PC-9 (cell line): ENCODE measurements around the gene RPTOR. TPM values are rescaled to one million over a fixed set of nuclear protein-coding genes. Genes with fewer than 3 reads are reported as not detected.
A peak's percentile ranks its signal among the peaks of the same experiment; 100 is the strongest.

Experiments used
- BruUV-seq: library from RNA; stranded (reverse); fragments of 400-500 nt; replicated peaks from 2 replicates; lab custom pipeline; 2021; lab: Mats Ljungman, UMichigan
- CTCF ChIA-PET: fragments of 300-600 bp; sonication (Branson Sonifier 250); formaldehyde crosslinking; loops from one replicate; lab custom pipeline; 2022; ENCODE audit warnings: antibody characterized with exemption; lab: Charles Lee
- POLR2A ChIA-PET: fragments of 300-600 bp; sonication (Branson Sonifier 250); formaldehyde crosslinking; loops from one replicate; lab custom pipeline; 2022; ENCODE audit warnings: antibody characterized with exemption; ENCODE audit not compliant: unreplicated experiment; lab: Charles Lee
- DNase-seq, 2 experiments: peaks; one replicate each; pipeline versions ENCODE4 v3.0.0 to v3.0.0-alpha.2; 2015 to 2022; ENCODE audit warnings: mixed read lengths in 1 of 2
- H2AFZ ChIP-seq: fragments of 200-600 bp; sonication (generic); 2 replicates; pipeline ENCODE4 v1.8.1; 2017; ENCODE audit warnings: antibody characterized with exemption
- H3F3A ChIP-seq: fragments of 200-600 bp; sonication (generic); 2 replicates; pipeline ENCODE4 v1.8.1; 2017; ENCODE audit warnings: antibody characterized with exemption, mild to moderate bottlenecking, low read depth; ENCODE audit not compliant: insufficient read depth
- H3K27ac ChIP-seq: fragments of 200-600 bp; sonication (generic); 2 replicates; pipeline ENCODE4 v1.6.1; 2016; ENCODE audit warnings: mixed run types
- H3K27me3 ChIP-seq: fragments of 200-600 bp; sonication (generic); 2 replicates; pipeline ENCODE4 v1.6.1; 2016; ENCODE audit warnings: low read depth, mixed run types; ENCODE audit not compliant: insufficient read depth
- H3K36me3 ChIP-seq: fragments of 200-600 bp; sonication (generic); 2 replicates; pipeline ENCODE4 v1.6.1; 2016; ENCODE audit warnings: low read depth, mixed run types
- H3K4me1 ChIP-seq: fragments of 200-600 bp; sonication (generic); replicated peaks from 2 replicates; pipeline ENCODE4 v1.6.1; 2016; ENCODE audit warnings: mixed run types; ENCODE audit not compliant: insufficient read depth
- H3K4me2 ChIP-seq: fragments of 200-600 bp; sonication (generic); 2 replicates; pipeline ENCODE4 v1.6.1; 2017; ENCODE audit warnings: mixed run types
- H3K4me3 ChIP-seq: fragments of 200-600 bp; sonication (generic); 2 replicates; pipeline ENCODE4 v1.6.1; 2016; ENCODE audit warnings: mixed run types
- H3K79me2 ChIP-seq: fragments of 200-600 bp; sonication (generic); 2 replicates; pipeline ENCODE4 v1.6.1; 2017; ENCODE audit warnings: low read depth, mixed run types
- H3K9me2 ChIP-seq: fragments of 200-600 bp; sonication (generic); 2 replicates; pipeline ENCODE4 v1.8.1; 2017; ENCODE audit warnings: mild to moderate bottlenecking; ENCODE audit not compliant: insufficient read depth
- H3K9me3 ChIP-seq: fragments of 200-600 bp; sonication (generic); 2 replicates; pipeline ENCODE4 v1.8.1; 2016; ENCODE audit warnings: low read depth; ENCODE audit not compliant: insufficient read depth
- H4K20me1 ChIP-seq: fragments of 200-600 bp; sonication (generic); 2 replicates; pipeline ENCODE4 v1.8.1; 2017; ENCODE audit not compliant: insufficient read depth
- CTCF ChIP-seq: fragments of 200-600 bp; sonication (generic); conservative IDR thresholded peaks from 2 replicates; pipeline ENCODE4 v1.6.1; 2017; ENCODE audit warnings: mixed run types, antibody characterized with exemption, mild to moderate bottlenecking, moderate library complexity
- EZH2 ChIP-seq: fragments of 200-600 bp; sonication (generic); IDR thresholded peaks from 2 replicates; pipeline ENCODE4 v1.8.0; 2017; ENCODE audit warnings: antibody characterized with exemption, low read depth
- intact Hi-C: fragments of 100-400 bp; cut with micrococcal nuclease; formaldehyde crosslinking; loops from one replicate; pipeline ENCODE4 v1.10.0; 2022; ENCODE audit not compliant: unreplicated experiment
- total RNA-seq: library from RNA; stranded (reverse); gene quantifications from 2 replicates; pipeline ENCODE4 v1.2.3, GENCODE V29; 2021

The RPTOR gene
- total RNA-seq, 1 experiment from 2014 or later: 50.8 TPM

- TF ChIP-seq EZH2 (no peak), CTCF (peak; percentile 35; the same call in 1 of the 2 replicates)
- TSS peak; percentile 28 for BruUV-seq
- Histone ChIP-seq H3K36me3 (no peaks in the 10 kb centered on the region), H3K4me2 (peak overlapping the region; percentile 73), H3K9me3 (no peaks in the 10 kb centered on the region), H3K27ac (peak overlapping the region; percentile 95), H3K4me3 (peak overlapping the region; percentile 44; the same call in 1 of the 2 replicates), H3F3A (peaks cover 21% of the 10 kb centered on the region), H3K9me2 (no peaks in the 10 kb centered on the region), H3K79me2 (no peaks in the 10 kb centered on the region), H4K20me1 (peaks cover 6% of the 10 kb centered on the region; the same call in 1 of the 2 replicates), H3K4me1 (peaks cover 31% of the 10 kb centered on the region), H2AFZ (no peak overlapping the region), H3K27me3 (no peaks in the 10 kb centered on the region)
- DNase-seq: peak; percentile 83 to 93
- CTCF ChIA-PET: interaction anchor here (0.6 kb wide), 1 partner anchor 317 kb away, joined by 4 read pairs; no protein-coding TSS in a partner anchor
- POLR2A ChIA-PET: interaction anchor here (0.6 kb wide), 1 partner anchor 36 kb away, joined by 3 read pairs; no protein-coding TSS in a partner anchor
- intact Hi-C loops: loop anchor here (1.0 to 2.0 kb wide), 3 partner anchors 35 to 130 kb away; no protein-coding TSS in a partner anchor
These were observed 346.9 kb downstream of the RPTOR start for GRCh38 chr17:80891397-80892018.

DNA sequence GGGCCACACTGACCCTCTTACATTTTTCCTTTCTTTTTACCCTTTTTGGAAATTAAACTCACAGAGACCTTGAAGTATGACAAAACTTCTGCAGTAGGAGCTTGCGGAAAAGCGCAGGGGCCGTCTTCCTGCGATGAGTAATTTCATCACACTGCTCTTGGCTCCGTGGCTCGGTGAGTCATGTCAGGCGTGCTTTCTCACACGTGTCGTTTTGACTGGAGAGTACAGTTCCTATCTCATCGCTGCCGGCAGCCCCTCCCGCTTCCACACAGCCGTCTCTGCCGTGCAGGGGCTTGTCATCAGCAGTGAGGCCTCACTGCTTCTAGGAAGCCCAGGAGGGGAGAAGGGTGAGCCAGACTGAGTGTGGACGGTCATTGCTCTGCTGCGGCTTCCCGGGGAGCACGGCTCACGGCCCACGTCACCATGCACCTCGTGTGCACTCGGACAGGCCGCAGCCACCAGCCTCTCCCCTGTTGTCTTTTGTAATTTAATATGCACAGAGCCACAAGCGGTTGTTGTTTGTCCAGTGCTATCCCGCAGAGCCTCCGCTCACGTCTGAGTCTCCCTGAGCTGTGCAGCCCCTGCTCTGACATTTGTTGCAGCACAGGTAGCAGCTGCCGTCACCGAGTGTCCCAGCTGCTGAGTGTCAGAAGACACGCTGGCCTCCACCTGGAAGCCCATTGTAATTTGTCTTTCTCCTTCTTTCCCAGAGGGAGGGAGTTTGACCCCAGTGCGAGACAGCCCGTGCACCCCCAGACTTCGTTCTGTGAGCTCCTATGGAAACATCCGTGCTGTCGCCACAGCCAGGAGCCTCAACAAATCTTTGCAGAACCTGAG, 347.6 kb downstream of the RPTOR start:
- no peaks in the 10 kb centered on the region for H3K79me2 ChIP-seq
- ChIA-PET POLR2A (interaction anchor here (0.6 kb wide), 1 partner anchor 36 kb away, joined by 3 read pairs; no protein-coding TSS in a partner anchor), CTCF (interaction anchor here (0.6 kb wide), 1 partner anchor 318 kb away, joined by 4 read pairs; no protein-coding TSS in a partner anchor)
- H3K9me2 ChIP-seq: no peaks in the 10 kb centered on the region
- intact Hi-C loops: loop anchor here (2.0 kb wide), 1 partner anchor 59 kb away; no protein-coding TSS in a partner anchor
- no peaks in the 10 kb centered on the region for H3K27me3 ChIP-seq
- peaks cover 31% of the 10 kb centered on the region for H3K4me1 ChIP-seq
- no peak overlapping the region for H2AFZ ChIP-seq
- H3K27ac ChIP-seq: peak overlapping the region; percentile 95
- BruUV-seq: TSS peak; percentile 16
- TF ChIP-seq EZH2: no peak
- TF ChIP-seq CTCF: 0 out of 2 replicates have a peak, but pooled peaks have one; percentile 0
- H3K4me2 ChIP-seq: peak overlapping the region; percentile 73
- no peaks in the 10 kb centered on the region for H3K9me3 ChIP-seq
- peak overlapping the region; percentile 44; the same call in 1 of the 2 replicates for H3K4me3 ChIP-seq
- peak; percentile 83 to 85 for DNase-seq
- peaks cover 6% of the 10 kb centered on the region; the same call in 1 of the 2 replicates for H4K20me1 ChIP-seq
- no peaks in the 10 kb centered on the region for H3K36me3 ChIP-seq
- peaks cover 21% of the 10 kb centered on the region for H3F3A ChIP-seq
